Measurements from ENCODE around the gene IFNL4.
"Not testable (repeated sequence)": the region's sequence is repeated elsewhere in the genome, so short reads cannot be mapped to it uniquely, and the experiment has no call there.

Gene IFNL4

DNA sequence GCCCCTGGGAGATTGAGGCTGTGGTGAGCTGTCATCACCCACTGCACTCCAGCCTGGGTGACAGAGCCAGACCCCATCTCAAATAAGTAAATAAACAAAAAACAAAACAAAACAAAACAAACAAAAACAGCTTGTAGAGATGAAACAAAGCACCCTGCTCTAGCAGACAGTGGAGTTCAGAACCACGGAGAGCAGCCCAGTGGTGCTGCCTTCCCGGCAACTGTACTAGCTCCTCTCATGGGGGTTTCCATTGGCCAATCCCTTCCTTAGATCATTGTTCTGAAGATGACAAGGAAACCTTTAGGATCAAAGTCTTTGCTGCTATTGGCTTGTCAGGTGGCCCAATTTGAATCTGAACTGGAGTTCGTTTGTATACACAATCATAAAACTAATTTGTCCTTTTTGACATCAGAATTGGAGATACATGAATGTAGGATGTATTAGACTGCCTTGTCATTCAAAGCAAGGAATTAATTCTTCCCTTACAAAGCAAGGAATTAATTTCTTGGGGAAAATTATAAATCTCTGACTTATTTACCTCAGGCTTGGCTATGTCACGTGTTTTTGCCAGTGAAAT, 24.9 kb downstream of the IFNL4 start:
- peak; percentile 31 for DNase-seq (ENCODE audit: low read depth)

DNA sequence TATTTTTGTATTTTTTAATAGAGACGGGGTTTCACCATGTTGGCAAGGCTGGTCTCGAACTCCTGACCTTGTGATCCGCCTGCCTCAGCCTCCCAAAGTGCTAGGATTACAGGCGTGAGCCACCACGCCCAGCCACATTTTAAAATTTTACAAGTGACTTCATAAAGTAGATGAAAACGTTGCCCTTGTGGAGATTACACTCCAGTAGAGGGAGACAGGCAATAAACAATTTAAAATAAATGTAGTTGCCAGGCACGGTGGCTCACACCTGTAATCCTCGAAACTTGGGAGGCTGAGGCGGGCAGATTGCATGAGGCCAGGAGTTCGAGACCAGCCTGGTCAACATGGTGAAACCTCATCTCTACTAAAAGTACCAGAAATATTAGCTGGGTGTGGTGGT, 29.5 kb downstream of the IFNL4 start:
- DNase-seq (ENCODE audit: low read depth): not testable (repeated sequence)

DNA sequence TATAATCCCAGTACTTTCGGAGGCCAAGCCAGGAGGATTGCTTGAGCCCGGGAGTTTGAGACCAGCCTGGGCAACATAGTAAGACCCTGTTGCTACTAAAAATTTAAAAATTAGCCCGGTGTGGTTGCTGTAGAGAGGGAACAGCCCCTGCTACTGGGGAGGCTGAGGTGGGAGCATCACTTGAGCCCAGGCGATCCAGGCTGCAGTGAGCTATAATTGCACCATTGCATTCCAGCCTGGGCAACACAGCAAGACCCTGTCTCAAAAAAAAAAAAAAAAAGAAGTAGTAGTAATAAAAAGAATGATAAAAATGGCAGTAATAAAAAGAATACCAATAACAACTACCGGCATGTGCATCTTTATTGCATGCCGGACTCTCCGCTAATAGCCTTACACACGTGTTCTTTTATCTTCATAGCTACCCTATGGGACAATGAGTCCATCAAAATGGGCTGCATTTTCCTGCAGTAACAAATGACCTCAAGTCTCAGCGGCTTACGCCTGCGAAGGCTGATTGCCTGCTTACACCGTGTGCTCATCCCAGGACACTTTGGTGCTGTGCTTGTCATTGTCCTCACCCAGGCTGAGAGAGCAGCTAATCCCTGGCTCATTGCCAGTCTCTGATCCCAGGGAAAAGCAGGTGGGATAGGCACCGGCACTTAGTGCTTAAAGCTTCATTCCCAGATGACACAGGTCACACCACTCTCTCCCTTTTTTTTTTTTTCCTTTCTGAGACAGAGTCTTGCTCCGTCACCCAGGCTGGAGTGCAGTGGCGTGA, 30.2 kb downstream of the IFNL4 start:
- no peak for DNase-seq (ENCODE audit: low read depth)

DNA sequence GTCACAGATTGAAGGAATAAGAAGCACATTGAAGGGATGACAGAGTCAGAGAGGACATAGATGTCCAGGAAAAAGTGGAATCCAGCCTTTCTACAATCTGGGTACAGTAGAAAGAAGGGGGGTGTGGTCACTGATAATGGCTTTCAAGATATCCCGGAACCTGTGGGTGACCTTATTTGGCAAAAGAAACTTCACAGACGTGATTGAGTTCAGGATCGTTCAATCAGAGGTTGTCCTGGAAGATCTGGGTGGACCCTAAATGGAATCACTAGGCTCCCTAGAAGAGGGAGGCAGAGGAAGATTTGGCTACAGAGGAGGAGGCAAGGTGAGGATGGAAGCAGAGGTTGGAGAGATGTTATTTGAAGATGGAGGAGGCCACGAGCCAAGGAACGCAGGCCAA, 31.6 kb downstream of the IFNL4 start:
- DNase-seq (ENCODE audit: low read depth): no peak

DNA sequence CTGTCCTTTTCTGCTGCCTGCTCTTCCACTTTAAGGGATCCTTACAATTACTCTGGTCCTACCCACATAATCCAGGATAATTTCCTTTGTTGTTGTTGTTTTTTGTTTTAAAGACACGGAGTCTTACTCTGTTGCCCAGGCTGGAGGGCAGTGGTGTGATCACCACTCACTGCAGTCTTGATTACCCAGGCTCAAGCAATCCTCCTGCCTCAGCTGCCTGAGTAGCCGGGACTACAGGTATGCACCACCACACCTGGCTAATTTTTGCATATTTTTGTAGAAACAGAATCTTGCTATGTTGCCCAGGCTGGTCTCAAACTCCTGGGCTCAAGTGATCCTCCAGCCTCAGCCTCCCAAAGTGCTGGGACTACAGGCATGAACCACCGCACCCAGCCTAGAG, 33.3 kb downstream of the IFNL4 start:
- not testable (repeated sequence) for DNase-seq (ENCODE audit: low read depth)

DNA sequence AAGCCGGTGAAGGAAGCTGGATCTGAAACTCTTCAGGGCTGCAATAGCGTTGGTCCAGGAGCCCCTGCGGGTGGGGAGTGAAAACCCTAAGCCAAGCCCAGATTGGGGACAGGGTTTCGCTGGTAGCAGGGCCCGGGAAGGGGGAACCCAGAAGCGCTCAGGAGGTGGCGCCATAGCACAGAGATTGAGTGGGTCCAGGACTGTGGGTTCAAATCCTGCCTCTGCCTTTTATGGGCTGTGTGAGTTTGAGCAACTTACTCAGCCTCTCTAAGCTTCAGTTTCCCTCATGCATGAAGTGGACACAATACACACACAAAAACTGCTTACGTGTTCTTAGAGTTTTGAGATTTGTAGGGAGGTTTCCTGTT, 36.3 kb downstream of the IFNL4 start:
- peak; percentile 36 for DNase-seq (ENCODE audit: low read depth)

DNA sequence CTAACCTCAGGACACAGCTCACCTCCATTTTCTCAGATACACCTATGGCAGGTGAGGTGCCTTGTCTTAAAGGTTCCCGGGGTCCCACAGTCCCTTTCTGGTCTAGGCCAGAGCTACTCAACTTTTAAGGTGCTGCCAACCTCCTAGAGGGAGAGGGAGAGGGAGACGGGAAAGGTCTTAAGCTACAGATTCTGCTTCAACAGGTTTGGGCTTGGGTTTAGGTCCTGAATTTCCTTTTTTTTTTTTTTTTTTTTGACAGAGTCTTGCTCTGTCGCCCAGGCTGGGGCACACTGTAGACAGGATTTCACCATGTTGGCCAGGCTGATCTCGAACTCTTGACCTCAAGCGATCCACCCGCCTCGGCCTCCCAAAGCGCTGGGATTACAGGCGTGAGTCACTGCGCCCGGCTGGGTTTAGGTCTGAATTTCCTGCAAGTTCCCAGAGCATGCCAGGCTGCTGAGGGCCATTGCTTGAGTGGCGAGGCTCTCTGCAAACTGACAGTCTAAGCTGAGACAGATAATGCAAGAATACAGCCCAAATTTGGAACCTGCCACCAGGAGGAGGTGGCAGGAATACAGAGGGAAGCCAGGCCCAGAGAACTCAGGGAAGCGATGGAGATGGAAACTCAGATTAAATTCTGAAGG, 36.8 kb downstream of the IFNL4 start:
- DNase-seq (ENCODE audit: low read depth): peak; percentile 19

DNA sequence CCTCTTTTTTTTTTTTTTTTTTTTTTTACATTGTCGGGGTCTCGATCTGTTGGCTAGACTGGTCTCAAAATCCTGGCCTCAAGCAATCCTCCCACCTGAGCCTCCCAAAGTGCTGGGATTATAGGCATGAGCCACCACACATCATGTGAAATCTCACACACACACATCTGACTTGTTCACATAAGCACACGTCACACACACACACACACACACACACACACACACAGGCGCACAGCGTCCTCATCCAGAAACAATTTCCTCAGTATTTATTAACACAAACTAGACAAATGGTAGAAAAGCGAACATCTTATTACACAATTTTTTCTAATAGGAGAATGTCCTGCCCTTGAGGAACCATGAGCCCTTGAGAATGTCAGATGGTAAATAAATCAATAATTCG, 39.5 kb downstream of the IFNL4 start:
- no peak for DNase-seq (ENCODE audit: low read depth)

DNA sequence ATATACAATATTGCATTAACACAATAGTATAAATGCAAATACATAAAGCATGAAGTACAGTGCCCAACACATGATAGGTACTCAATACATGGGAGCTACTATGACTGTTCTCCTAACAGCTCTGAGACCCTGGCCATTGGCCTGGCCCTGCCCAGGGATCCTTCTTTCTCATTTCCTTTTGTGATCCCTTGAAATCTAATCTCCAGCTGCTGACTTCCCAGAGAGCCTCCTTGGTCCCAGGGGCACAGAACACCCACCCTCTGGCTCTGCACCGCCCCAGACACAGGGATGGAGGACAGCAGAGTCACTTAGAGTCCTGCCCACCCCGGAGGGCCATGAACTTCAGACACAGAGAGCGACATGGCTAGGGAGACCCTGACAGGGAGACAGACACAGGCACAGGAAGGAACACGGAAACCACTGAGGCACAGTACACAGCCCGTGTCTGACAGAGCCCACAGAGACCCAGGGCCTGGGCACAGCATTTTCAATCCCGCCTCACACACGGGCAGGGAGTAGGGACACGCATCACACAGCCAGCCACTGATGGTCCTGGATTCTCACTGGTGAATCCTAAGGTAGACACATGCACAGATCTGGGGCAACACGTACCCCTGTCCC, 40.4 kb downstream of the IFNL4 start:
- no peak for DNase-seq (ENCODE audit: low read depth)

DNA sequence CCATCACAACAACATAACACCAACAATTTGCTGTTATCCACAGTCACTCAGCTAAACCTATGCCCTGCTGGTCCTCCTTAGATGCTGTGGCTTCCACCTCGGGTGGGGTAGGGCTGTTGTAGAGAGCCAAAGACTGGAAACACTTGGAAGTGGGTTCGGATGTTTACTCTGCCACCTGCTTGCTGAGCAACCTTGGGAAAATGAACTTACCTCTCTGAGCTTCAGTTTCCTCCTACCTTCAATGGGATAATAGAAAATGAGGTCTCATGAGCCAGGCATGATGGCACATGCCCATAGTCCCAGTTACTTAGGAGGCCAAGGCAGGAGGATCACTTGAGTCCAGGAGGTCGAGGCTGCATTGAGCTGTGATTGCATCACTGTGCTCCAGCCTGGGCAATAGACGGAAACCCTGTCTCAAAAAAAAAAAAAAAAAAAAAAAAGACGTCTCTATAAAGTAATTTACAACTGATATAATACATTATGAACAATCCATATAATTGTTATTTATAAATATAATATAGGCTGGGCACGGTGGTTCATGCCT, 41.3 kb downstream of the IFNL4 start:
- no peak for DNase-seq (ENCODE audit: low read depth)

DNA sequence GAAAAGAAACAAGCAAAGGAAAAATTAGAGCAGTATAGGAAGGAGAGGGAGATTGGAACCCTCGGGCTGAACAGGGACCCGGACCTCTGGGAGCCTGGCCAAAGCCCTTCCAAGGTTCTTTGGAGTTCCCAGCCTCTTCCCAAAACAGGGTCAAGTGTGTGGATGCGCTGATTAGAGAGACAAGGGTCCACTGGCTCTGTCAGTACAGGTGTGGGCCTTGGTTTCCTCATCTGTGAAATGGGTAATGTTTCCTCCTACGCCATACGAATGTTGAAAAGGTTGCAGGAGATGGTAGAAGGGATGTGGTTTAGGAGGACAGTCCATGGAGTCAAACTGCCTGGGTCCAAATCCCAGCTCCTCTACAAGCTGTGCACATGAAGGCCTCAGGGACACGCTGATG, 42.5 kb downstream of the IFNL4 start:
- no peak for DNase-seq (ENCODE audit: low read depth)

DNA sequence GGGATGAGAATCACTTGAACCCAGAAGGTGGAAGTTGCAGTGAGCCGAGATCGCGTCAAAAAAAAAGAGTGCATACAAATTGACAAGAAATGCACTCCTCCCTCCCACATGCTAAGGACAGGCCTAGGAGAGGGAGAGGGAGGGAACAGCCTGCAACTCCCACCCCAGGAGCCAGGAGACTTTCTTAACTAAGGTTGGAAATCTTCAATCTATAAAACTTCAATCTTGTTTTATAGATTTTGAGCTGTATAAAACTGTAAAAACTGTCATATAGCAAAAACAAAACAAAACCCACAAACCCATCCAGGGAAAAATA, 43.2 kb downstream of the IFNL4 start:
- DNase-seq (ENCODE audit: low read depth): no peak

DNA sequence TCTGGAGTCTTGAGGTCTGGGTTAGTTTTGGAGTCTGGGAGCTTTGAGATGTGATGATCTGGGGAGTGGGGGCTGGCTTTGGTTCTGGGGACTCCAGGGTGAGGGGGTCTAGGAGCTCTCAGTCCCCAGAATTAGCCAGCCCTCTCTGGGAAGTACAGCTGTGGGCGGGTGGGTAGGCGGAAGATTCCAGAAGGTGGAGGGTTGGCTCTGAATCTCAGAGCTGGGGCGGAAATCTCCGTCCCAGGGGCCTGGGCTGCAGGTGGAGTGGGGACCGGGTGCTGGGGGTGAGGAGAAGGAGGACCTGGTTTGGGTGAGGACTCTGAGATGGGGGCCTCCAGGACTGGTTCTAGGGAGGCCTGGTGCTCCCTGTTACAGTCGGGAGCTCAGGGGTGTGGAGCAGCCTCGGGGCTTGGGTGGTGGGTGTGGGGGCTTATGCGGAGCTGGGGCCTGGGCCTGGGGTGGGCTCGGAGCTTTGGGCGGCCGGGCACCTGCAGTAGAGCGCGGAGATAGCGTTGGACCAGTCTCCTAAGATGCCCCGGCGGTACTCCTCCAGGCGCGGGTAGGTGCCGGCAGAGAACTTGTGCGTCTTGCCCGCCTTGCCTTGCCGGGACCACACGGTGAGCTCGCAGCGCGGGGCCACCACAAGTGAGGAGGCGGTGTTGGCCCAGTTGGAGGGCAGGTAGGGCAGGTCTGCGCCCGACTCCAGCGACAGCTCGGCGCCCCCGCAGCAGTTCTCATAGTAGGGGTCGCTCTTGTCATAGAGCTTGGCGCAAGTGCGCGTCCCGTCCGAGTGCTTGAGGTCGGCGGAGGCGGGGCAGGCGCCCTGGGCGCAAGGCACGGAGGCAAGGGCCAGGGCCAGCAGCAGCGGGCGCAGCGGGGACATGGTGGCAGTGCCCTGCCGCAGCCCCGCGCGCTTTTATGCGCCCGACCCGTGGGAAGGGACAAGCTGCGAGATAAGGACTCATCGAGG, 45.0 kb downstream of the IFNL4 start, which contains the start of gene SYCN:
Gene SYCN (minus strand): TSS at position 892 of the 970 bp plus-strand sequence. CDS start 9 bp downstream, at position 883.
- DNase-seq (ENCODE audit: low read depth): no peak

DNA sequence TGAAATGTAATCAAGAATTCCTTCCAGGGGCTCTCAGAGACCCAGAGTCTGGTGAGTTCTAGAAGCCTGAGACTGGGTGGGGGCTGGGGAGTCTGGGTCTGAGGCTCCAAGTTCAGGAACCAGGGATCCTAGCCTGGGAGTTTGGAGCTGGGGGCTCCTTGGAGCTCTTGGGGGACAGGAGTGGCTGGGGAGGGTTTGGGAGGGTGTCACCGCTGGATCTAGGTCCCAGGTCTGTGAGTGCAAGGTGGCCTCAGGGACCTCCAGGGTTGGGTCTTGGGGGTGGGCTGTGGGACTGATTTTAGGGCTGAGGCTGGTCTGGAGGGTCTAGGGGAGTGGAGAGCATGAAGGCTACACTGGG, 45.7 kb downstream of the IFNL4 start:
- DNase-seq (ENCODE audit: low read depth): no peak

DNA sequence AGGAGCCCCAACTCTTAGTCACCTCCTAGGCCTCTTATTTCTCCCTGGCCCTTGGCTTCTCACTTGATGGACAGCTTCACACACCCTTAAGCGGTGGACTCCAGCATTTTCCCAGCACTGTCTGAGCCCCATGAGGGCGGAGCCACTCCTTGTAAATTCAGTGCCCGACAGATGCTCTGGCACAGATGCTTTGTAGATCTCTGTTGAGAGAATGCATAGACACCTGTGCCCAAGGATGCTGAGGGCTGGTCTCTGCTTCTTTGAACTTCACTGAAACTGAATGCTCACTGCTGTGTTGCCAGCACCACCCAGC, 47.9 kb downstream of the IFNL4 start:
- DNase-seq (ENCODE audit: low read depth): no peak

DNA sequence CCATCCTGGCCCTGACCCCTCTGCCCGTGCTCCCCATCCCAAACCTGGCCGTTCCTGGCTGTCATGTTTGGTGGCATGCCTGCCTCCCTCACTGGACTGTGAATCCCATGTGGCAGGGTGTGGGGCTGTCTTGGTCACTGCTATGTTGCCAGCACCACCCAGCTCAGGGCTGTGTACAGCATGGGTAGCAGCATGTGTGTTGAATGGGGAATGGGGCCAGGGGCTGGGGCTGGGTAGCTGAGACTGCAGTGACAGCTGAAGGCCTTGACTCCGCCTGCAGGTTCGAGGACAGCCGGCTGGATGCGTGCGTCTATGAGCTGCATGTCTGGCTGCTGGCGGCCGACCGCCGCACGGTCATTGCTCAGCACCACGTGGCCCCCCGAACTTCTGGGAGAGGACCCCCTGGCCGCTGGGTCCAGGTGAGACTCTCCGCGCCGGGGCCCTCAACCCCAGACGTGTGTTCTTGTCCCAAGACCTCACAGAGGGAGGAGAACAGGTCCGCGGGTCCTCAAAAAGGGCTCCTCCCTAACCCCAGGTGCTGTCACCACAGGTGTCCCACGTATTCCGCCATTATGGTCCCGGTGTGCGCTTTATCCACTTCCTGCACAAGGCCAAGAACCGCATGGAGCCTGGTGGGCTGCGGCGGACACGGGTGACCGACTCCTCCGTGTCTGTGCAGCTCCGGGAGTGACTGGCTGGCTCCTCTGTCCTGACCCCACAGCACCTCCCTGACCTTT, 48.4 kb downstream of the IFNL4 start:
- DNase-seq (ENCODE audit: low read depth): no peak

DNA sequence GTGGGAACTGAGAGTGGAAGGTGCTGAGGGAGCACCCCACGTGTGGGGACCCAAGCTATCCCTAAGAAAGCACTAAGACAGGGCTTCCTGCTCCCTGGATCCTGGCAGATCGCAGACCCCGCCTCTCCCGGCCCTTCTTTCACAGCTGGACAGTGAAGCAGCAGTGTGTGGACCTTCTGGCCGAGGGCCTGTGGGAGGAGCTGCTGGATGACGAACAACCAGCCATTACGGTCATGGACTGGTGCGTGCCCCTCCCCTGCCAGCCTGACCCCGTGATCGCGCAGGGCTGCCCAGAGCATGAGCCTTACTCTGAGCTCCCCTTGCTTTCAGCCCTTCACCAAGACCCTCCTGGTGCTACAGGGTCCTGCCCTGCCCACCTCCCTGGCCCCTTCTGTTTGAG, 49.6 kb downstream of the IFNL4 start:
- DNase-seq (ENCODE audit: low read depth): peak; percentile 71

DNA sequence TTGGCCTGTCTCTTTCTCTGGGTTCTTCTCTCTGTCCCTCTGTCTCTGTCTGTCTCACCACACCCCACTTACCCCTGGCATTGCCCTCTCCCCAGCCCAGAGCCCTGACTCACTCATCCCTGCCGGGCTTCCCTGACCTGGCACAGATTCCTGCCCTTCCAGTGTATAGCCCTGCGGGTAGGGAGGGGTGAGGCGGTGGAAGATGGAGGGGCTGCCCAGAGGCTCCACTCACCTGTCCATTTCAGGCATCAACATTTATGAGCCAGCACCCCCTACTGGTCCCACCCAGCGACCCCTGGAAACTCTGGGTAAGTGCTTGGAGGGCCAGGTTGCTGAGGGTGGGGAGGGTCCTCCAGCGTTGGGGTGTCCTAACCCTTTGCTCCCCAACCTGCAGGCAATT, 50.8 kb downstream of the IFNL4 start:
- DNase-seq (ENCODE audit: low read depth): no peak

DNA sequence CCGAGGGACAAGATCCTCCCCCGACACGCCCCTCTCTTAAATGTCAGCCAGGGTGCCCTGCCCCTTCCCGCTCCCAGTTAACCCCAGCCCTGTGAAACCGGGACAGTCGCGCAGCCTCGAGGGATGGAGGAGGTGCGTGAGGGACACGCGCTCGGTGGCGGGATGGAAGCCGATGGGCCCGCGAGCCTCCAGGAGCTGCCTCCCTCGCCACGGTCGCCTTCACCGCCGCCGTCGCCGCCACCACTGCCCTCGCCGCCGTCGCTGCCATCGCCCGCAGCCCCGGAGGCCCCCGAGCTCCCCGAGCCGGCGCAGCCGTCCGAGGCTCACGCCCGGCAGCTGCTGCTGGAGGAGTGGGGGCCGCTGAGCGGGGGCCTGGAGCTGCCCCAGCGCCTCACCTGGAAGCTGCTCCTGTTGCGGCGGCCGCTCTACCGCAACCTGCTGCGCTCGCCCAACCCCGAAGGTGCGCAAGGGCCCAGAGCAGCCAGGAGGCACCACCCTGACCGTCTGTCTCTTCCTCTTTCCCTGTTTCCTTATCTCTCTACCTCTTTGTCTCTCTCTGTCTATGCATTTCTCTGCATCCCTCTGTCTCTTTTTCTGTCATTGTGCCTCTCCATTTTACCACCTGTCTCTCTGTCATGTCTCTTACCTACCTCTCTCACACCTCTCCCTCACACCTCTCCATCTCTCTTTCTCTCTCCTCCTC, 51.6 kb downstream of the IFNL4 start, which contains the start of gene NCCRP1:
Gene NCCRP1 (plus strand): TSS at position 105 of the 703 bp plus-strand sequence. CDS start 19 bp downstream, at position 124.
- DNase-seq (ENCODE audit: low read depth): no peak

DNA sequence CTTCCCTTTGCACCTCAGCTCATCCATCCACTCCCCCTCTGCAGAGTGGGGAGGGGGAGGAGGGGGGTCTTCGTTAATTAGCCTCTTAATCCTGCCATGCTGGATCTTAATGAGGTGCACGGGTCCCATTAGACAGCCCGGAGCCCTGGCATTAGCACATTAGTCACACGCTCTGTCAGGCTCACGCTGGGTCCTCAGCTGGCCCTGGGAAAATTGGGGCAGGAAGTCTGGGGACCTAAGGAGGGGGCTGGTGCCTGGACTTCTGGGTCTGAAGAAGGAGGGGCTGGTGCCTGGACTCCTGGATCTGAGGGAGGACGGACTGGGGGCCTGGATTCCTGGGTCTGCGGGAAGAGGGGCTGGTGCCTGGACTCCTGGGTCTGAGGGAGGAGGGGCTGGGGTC, 52.3 kb downstream of the IFNL4 start:
- DNase-seq (ENCODE audit: low read depth): no peak

Measured in ELR (cell line).